Peyer's patch (tissue), 4 donors: ENCODE results near the gene PAX7.

ENCODE experiments used
- POLR2A ChIP-seq, 2 donors: fragments of 450-650 bp; IDR thresholded peaks; one replicate each; pipeline ENCODE4 v1.5.1; 2017; ENCODE audit warnings: antibody characterized with exemption in 2 of 2, mild to moderate bottlenecking in 2 of 2, moderate library complexity in 2 of 2
- TF ChIP-seq, protein P1 (sequence below), 6 experiments: fragments of 450-650 bp in 4 of 6; fragments of 200-600 bp in 2 of 6; sonication (generic) in 1 of 6; IDR thresholded peaks; one replicate each; pipeline ENCODE4 v1.5.1; 2017 to 2019; ENCODE audit warnings: antibody characterized with exemption in 6 of 6, mild to moderate bottlenecking in 3 of 6, moderate library complexity in 1 of 6

DNA sequence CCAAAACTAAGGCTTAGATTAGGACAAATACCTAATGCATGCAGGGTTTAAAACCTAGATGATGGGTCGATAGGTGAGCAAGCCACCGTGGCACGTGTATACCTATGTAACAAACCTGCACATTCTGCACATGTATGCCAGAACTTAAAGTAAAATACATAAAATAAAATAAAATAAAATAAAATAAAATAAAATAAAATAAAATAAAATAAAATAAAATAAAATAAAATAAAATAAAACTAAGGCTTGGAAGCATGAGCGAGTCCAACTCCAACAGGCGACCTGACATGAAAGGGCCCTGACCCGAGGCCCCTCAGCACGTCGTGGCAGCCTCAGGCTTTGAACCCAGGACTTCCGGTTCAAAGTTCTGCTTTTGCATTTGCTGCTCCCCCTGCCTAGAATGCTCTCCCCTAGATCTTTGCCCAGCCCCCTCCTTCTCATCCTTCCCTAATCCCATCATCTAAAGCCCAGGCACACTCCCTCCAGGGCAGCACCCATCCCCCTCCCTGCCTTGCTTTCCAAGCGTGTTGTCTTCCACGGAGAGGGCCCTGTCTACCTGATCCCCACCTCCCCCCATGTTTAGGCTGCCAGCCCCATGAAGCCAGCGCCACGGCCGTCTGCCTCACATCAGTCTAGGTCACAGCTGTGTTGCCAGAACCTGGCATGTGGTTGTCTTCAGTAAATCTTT is 164.5 kb downstream of the PAX7 start:
- TF ChIP-seq, protein P1, sequence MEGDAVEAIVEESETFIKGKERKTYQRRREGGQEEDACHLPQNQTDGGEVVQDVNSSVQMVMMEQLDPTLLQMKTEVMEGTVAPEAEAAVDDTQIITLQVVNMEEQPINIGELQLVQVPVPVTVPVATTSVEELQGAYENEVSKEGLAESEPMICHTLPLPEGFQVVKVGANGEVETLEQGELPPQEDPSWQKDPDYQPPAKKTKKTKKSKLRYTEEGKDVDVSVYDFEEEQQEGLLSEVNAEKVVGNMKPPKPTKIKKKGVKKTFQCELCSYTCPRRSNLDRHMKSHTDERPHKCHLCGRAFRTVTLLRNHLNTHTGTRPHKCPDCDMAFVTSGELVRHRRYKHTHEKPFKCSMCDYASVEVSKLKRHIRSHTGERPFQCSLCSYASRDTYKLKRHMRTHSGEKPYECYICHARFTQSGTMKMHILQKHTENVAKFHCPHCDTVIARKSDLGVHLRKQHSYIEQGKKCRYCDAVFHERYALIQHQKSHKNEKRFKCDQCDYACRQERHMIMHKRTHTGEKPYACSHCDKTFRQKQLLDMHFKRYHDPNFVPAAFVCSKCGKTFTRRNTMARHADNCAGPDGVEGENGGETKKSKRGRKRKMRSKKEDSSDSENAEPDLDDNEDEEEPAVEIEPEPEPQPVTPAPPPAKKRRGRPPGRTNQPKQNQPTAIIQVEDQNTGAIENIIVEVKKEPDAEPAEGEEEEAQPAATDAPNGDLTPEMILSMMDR (IDR thresholded peaks at IDR 0.05) = no peak
- no peak for TF ChIP-seq POLR2A (IDR thresholded peaks at IDR 0.05)
